Occipital lobe (tissue), 3 donors: ENCODE measurements around the gene NCL. TPM values are rescaled to one million over a fixed set of nuclear protein-coding genes. Genes with fewer than 3 reads are reported as not detected.
"Not testable (repeated sequence)": the region's sequence is repeated elsewhere in the genome, so short reads cannot be mapped to it uniquely, and the experiment has no call there.

ENCODE experiments used
- DNase-seq: peaks from one replicate; lab custom pipeline; 2025; lab: John Stamatoyannopoulos, UW
- small RNA-seq: library from RNA; depleted of rRNA; stranded (forward); fragments of <200 nt; gene quantifications from one replicate; pipeline ENCODE3, GENCODE V24; 2014
- total RNA-seq: library from RNA; depleted of rRNA; stranded (reverse); fragments of >200 nt; gene quantifications from one replicate; pipeline ENCODE4 v1.2.3, GENCODE V29; 2014

The NCL gene
- total RNA-seq, 1 donor from 2014 or later = 113 TPM

DNA sequence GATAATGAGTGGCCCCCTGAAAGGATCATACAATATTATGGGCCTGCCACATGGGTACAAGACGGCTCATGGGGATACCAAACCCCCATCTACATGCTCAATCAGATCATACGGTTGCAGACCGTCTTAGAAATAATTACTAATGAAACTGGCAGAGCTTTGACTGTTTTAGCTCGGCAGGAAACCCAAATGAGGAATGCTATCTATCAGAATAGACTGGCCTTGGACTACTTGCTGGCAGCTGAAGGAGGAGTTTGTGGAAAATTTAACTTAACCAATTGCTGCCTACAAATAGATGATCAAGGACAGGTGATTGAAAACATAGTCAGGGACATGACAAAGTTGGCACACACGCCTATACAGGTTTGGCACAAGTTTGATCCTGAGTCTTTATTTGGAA lies 56.6 kb downstream of the NCL start:
- DNase-seq = not testable (repeated sequence)

DNA sequence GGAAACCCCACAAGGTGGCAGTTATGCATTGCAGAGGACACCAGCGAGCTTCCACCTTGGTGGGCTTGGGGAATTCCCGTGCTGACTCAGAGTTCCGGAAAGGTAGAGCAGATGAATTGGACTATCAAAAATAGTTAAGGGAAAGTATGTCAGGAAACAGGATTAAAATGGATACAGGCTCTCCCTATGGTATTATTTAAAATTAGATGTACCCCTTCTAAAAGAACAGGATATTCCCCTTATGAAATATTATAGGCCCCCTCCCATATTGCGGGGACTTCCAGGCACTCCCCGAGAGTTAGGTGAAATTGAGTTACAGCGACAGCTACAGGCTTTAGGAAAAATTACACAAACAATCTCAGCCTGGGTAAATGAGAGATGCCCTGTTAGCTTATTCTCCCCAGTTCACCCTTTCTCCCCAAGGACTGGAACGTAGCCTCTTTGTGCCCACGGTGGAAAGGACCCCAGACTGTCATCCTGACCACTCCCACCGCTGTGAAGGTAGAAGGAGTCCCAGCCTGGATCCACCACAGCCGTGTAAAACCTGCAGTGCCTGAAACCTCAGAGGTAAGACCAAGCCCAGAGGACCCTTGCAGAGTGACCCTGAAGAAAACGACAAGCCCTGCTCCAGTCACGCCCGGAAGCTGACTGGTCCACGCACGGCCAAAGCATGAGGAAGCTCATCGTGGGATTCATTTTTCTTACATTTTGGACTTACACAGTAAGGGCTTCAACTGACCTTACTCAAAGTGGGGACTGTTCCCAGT lies 58.5 kb downstream of the NCL start:
- DNase-seq = not testable (repeated sequence)

DNA sequence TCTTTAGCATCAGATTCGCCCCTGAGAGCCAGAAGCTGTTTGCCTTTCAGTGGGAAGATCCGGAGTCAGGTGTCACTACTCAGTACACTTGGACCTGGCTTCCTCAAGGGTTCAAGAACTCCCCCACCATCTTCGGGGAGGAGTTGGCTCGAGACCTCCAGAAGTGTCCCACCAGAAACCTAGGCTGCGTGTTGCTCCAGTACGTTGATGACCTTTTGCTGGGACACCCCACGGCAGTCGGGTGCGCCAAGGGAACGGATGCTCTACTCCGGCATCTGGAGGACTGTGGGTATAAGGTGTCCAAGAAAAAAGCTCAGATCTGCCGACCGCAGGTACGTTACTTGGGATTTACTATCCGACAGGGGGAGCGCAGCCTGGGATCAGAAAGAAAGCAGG lies 60.1 kb downstream of the NCL start:
- not testable (repeated sequence) for DNase-seq

Small RNA genes lying within 50 kb of the gene (small RNA-seq; reads per million reads assigned to genes)
- gene RNU2-22P (0.49 reads per million, percentile 48 among the genes with 10 or more reads in this experiment), gene SNORA75 (1.8 reads per million, percentile 83 among the genes with 10 or more reads in this experiment), gene SNORD20 (not detected), gene SNORD82 (1,754 reads per million, percentile 99 among the genes with 10 or more reads in this experiment)

Other genes starting within 250 kb of the NCL start
- 1.2 TPM for gene B3GNT7, start 68.8 kb downstream of the NCL start, total RNA-seq
- not detected for gene NMUR1, start 66.0 kb upstream of the NCL start, total RNA-seq
- gene TEX44, start 128.4 kb upstream of the NCL start, total RNA-seq = not detected
- 647 TPM for gene PTMA, start 244.0 kb upstream of the NCL start, total RNA-seq